Inflammatory macrophage treated with lipopolysaccharide for 4 hours (primary cell): ENCODE results near the gene FICD.
"Not testable (repeated sequence)": the region's sequence is repeated elsewhere in the genome, so short reads cannot be mapped to it uniquely, and the experiment has no call there.

ENCODE experiments used
- DNase-seq: peaks from one replicate; pipeline ENCODE4 v3.0.0-alpha.2; 2020

FICD gene

DNA sequence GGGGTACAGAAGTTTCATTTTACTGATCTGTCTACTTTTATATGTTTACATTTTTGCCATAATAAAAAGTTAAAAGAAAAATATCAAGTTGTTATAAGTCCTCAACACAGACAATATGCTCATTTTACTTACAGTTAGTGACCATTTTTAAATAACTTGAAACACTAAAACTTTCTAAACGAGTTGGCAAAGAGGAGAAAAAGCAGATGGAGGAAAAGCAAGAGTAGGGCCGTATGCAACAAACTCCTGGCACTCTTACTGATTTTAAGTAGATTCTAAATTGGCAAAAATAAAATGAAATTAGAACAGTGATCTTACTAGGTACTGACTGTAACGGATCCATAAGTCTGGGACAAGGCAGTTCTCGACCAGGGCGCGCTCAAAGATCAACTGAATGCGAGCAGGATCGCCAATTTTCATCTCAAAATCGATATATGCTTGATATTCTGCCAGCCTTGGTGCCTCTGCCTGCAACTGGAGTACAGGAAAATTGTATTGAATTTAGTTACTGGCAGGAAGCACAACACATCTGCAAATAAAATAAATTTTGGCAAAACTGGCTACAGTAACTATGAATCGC, 23.6 kb downstream of the FICD start:
- no peak for DNase-seq

DNA sequence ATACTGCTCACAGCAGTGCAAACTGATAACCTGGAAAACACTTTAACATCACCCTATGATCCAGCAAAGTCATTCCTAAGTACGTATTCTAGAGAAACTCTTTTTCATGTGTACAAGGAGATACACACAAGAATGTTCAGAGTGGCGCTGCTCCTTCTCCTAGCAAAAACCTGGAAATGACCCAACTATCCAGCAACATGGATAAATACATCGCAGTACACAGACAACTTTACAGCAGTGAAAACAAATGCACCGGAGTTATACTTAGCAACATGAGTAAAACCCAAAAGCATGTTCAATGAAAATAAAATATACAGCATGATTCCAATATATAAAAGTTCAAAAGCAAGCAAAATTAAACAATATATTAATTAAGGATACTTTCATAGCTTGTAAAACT, 27.2 kb downstream of the FICD start:
- DNase-seq: no peak

DNA sequence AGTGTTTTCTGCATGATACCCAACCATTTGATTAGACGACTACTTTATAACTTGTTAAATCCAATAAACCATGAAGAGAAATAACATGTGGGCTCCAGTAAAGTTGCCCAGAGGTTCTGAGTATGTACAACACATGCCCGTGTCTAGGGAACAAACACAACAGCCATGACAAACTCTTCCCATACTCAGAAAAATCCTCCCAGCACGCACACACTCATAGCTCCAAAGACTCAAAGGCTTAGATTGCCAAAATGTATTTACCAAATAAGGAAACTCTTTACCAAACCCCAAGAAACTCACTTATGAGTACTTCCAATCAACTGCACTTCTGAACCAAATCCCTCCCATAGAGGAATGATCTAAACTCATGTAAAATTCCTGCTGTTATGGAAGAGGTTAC, 28.6 kb downstream of the FICD start:
- DNase-seq: no peak

DNA sequence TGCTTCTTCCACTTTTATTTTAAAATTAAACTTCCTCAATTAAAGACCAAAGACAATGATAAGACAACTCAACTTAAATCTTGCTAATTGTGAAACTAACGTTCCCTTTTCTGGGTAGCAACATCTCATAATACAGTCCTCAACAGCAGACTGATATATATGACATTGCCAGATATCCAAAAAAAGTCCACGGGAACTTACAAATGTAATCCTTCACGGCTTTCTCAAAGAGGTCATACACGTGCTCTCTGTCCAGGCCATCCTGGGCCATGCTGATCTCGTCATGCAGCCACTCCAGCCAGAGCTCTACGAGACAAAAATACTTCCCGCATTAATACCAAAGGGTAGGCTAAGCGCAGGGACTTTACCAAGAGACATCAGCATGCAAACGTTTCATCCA, 32.6 kb downstream of the FICD start:
- DNase-seq: peak; percentile 80

DNA sequence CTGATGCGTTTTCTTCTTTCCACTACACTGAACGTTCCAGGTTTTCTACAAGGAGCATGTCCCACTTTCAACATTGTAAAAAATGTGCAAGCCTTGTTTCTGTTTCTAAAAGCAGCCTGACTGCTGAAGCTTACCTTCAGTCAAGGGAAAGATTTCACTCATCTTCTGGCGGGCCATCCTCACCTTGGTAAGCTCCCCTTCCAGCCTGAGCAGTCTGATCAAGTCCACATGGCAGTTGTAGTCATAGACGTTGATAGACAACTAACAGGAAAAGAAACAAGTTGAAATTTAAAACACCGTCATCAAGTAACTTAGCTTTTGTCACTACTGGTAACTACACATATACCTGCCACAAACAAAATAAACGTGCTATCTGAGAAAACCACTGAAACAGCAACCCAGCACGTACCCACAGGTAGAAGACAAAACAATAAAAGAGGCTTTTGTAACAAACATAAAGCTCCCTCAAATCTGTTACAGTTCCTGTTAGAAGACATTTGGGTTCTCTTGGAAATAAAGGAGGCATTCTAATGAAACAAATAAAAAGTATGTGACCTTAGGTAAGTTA, 34.0 kb downstream of the FICD start:
- no peak for DNase-seq

DNA sequence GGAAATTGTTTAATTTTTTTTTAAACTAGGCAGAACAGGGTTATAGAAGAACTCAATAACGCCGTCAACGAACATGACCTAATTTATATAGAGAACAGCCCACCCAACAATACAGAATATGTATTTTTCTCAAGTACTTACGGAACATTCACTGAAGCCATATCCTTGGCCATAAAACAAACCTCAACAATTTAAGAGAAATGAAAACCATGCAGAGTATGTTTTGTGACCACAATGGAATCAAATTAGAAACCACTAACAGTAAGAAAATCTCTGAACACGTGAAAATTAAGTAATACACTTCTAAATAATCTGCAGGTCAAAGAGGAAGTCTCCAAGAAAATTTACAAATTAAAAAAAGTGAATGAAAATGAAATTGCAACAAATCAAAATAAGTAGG, 36.5 kb downstream of the FICD start:
- peak; percentile 43 for DNase-seq

DNA sequence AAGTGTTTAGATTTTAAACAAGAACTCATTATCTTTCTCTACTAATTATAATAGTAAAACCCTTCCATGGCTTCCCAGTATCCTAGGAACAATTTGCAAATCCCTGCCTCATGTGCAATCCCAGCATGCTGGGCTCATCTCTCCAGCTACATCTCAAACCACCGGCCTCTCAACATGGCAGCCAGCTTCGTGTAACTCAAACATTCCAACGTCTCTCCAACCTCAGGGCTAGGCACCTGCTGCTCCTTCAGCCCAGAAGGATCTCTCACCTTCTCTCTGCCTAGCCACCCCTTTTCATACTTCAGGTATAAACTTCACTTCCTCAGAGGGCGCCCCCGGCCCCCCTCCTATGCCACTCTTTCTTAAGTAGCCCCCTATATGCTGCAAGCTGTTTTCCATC, 38.7 kb downstream of the FICD start:
- DNase-seq: no peak

DNA sequence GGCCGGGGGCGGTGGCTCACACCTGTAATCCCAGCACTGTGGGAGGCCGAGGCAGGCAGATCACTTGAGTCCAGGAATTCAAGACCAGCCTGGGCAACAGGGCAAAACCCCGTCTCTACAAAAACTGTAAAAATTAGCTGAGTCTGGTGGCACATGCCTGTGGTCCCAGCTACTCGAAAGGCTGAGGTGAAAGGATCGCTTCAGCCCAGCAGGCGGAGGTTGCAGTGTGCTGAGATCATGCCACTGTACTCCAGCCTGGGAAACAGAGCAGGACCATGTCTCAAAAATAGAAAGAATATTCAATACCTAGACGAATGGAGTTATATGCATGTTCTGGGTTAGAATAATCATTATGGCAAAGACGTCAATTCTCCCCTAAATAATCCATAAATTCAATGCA, 40.3 kb downstream of the FICD start:
- not testable (repeated sequence) for DNase-seq

DNA sequence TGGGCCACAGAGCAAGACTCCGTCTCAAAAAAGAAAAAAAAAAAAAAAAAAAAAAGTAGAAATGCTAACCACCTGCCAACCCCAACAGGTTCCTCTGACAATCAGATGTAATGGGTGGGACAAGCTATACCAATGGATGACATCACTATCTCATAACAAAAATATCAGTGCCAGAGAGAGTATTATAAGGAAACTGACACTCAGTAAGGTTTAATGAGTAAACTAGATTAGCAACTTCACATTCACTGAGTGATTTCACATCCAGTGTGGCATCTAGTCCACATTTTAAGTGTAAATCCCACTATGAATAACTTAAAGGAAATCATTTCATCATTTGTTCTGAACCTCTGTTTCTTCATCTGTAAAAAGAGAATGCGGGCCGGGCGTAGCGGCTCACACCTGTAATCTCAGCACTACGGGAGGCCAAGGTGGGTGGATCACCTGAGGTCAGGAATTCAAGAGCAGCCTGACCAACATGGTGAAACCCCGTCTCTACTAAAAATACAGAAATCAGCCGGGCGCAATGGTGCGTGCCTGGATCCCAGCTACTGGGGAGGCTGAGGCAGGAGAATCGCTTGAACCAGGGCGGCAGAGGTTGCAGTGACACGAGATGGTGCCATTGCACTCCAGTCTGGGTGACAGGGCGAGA, 44.1 kb downstream of the FICD start:
- no peak for DNase-seq

DNA sequence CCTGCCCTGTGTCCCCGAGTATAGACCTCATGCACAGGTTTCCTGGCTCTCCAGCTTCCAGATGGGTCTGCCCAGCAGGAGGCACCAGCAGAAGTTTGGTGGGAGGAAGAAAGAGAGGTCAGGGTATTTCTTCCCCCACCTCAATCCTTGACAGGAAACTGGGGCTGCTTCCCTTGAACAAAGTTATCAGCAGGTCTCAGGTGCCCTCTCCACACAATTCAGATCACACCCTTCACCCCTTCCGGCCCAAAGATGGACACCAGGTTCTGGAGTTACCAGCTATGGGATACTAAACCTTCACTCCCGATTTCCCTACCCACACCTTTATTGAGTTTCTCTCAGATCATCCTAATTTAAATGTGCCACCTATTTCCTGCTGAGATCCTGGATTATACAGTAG, 44.7 kb downstream of the FICD start:
- no peak for DNase-seq

DNA sequence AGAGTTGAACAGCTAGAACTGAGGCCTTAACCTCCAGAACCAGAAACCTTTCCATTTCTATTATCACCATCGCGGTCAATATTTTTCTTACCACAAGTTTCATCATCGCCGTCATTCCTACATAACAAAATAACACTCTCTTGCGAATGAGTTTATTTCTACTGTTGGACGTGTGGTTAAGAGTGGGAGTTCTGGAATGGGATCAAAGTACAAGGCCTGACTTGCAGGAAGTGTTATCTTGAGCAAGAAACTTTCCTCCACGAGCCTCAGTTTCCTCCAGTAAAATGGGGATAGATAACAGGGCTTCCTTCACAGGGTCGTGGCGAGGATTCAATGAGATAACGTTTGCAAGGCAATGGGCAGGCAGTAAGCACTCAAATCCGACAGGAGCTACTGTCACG, 45.2 kb downstream of the FICD start:
- peak; percentile 53 for DNase-seq

DNA sequence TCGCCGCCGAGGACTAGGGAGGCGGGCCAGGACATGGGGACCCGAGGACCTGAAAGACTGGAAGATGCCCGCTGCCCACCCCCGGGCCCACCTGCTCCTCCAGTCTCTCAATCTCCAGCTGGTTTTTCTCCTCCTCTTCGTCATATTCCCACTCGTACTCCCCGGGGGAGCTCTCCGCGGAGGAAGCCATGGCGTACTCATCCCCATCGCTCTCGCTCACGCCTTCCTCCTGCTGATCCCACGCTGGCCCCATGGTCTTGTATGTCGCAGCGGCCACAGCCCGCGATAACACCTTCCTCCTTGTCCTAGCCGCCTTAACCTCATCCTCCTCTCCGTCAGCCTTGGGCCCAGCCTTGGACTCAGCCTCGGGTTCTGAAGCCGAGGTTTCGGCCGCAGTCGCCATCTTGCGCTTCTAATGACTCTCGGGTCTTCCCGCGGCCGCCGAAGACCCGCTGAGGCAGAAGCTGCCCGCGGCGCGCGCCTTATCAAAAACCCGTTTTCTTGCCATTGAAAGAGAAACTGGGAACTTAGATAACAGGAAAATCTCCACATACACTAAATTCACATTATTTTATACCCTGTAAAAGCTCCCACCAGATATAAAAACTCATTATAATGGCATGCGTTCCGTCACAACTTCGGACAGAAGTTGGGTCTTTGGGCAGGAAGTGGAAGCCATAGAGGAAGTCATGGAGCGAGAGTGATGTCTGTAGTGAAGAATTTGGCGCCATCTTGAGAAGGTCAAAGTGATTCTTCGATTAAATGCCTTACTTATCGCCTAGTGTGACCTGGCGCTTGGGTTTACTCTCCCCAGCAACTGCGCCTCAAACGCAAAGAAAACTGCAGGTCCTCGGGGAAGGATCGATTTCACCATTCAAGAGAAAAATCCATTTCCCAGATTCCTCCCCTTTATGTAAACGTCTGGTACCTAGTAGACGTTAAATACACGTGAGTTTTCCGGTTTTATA, 46.0 kb downstream of the FICD start, which contains the start of gene SART3:
TSS of gene SART3 (minus strand) at position 422 of the 968 bp plus-strand sequence. CDS start at position 403, 19 bp downstream.
- DNase-seq: peak; percentile 86

DNA sequence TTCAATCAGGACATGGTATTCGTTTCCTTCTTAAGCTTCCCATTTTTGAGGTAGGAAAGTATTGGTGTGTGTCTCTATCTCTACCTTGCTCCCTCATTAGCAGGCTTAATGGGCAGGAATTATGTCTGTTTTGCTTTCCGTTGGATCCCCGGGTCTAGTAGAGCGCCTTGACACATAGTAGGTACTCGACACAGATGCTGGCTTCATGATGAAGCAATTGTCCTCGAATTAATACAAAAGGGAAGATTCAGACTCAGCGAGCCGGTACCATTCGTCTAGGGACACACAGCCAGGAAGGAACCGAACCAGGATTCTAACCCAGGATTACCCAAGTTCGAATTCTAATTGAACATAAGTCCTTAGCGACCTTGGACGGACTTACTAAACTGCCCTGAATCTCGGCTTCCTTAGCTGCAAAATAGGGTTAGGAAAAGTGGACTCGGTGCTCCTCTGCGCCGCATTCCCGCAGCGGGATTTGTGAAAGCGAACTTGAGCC, 46.8 kb downstream of the FICD start:
- peak; percentile 4 for DNase-seq

DNA sequence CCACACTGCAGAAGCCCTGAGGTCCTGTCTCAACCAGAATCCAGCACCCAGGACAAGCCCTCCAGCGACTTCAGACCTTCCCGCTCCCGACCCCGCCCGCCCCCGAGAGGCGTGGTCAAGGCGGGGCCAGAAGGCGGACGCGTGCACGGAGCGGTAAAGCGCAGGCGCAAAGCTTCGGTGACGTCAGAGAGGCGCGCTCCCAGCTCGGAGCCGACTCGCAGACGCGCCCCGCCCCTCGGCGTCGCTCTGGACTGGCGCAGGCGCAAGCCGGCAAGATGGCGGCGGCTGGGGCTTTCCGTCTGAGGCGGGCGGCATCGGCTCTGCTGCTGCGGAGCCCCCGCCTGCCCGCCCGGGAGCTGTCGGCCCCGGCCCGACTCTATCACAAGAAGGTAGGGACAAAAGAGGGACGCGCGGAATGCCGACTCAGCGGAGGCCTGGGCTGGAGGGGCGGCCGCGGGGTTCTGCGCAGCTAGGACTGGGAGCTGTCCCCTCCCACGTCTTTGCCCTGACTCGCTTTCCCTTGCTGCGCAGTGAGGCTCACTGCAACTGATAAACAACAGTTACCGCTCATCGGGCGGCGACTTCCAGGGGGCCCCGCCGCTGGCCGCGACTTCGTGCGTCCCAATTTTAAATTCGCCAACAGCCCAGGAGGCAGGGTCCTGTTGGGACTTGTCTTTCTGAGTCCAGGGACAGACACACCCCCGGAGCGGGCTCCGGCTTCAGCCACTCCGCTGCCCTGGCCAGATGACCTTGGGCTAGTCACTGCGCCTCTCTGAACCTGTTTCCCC, 47.5 kb downstream of the FICD start, which contains the start of gene ISCU:
TSS of gene ISCU (plus strand) at position 249 of the 788 bp plus-strand sequence. CDS start at position 276, 27 bp downstream.
- peak; percentile 98 for DNase-seq

DNA sequence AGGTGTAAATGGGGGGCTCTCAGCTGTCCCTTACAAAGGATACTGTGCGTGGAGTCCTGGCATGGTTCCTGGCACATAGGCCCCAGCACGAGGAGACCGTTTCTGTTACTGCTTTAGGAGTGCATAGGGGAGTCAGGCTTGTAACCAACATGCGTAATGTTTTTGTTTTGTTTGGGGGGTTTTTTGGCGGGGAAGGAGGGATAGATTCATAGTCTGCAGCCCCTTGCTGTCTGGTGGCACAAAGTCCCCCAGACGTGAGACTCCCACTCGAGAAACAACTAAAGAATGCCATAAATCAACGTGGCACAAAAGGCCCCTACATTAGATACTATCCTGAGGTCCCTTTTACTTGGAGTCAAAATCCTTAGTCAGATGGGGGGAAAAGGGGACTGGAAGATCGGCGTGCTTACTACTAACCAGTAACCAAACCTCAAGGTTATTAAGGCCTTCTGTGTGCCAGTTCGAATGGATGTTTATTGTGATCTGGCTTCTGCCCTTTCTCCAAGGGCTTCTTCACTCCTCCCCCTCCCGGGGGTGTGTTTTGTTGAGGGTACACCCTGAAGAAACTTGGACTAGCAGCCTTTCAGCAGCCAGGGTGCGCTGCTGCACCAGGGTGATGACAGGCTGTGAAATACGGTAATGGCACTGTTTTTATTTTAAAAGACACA, 48.2 kb downstream of the FICD start:
- peak; percentile 86 for DNase-seq

DNA sequence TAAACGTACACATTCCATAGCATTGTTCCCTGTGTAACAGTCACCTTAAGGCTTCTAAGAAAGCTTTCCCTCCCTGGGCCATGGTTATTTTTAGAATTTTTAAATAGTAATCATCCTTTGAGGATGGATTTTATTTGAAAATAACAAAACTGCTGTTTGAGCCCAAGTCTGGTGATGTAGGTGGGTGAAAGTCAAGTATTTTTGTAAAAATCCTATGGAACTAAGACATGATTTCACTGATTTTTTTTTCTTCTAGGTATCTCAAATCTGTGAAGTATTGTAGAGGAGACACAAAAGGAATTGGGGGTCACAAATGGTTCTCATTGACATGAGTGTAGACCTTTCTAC, 48.7 kb downstream of the FICD start:
- no peak for DNase-seq

DNA sequence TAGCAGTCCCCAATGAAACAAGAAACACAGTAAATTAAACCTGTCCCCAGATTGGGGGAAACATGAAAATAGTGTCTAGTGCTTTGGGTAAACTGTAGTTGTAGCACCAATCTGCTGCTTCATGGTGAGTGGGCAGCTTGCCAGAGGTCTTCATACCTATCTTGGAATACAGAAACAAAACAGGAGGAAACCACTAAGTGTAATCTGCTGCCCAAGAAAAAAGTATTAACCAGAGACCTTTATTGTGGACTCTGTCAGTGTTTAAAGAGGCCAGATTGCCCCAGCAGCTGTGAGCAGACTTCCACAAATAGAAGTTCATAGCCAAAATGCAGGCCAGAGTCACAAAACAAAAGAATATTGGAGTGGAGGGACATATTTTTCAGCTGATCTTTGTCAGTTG, 49.6 kb downstream of the FICD start:
- no peak for DNase-seq

DNA sequence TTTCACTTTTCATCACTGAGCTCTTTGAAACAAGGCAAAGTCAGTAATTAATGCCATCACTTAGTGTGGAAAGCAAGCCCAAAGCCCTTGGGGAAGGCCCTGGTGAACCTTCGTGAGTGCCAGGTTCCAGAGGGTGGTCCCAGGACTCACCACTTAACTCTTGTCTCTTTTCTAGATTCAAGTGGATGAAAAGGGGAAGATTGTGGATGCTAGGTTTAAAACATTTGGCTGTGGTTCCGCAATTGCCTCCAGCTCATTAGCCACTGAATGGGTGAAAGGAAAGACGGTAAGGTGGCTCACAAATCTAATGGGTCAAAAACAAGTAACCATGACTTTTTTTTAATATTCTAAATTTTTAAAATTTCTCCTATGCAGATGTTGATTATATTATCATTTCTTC, 50.1 kb downstream of the FICD start:
- peak; percentile 6 for DNase-seq

DNA sequence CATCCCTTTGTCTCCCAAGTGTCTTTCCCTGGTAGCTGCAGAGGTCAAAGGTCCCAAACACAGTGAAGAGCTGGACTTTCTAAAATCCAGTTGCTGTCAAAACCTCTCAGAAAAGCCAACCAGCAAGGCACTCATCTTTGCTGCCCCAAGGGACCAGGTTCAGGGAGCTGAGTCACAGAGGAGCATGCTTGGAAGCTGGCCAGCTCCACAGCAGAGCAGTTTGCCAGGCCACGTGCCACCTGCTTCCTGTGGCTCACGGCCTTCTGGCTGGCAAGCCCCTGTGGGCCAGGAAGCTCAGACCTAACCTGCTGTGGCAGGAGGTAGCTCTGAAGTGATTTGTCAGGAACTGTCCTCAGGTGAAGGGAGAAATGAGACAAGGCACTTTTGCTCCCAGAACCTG, 50.9 kb downstream of the FICD start:
- DNase-seq: peak; percentile 30

DNA sequence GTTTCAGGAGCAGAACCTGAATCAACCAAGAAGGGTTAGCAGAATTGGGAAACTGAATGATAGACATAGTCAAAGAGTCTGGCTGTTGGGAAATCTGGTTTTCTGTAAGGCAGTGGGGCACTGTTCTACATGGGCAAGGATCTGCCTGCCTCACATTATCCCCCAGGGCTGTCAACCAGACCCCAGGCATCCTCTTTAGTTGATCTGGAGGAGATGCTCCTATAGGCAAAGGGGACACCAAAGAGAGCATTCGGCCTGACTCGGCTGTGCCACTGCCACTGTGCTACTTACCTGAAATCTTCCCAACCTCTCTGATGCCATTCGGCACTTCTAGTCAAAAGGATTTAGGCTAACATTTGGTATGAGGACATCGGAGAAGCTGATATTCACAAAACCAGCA, 51.4 kb downstream of the FICD start:
- DNase-seq: peak; percentile 18

DNA sequence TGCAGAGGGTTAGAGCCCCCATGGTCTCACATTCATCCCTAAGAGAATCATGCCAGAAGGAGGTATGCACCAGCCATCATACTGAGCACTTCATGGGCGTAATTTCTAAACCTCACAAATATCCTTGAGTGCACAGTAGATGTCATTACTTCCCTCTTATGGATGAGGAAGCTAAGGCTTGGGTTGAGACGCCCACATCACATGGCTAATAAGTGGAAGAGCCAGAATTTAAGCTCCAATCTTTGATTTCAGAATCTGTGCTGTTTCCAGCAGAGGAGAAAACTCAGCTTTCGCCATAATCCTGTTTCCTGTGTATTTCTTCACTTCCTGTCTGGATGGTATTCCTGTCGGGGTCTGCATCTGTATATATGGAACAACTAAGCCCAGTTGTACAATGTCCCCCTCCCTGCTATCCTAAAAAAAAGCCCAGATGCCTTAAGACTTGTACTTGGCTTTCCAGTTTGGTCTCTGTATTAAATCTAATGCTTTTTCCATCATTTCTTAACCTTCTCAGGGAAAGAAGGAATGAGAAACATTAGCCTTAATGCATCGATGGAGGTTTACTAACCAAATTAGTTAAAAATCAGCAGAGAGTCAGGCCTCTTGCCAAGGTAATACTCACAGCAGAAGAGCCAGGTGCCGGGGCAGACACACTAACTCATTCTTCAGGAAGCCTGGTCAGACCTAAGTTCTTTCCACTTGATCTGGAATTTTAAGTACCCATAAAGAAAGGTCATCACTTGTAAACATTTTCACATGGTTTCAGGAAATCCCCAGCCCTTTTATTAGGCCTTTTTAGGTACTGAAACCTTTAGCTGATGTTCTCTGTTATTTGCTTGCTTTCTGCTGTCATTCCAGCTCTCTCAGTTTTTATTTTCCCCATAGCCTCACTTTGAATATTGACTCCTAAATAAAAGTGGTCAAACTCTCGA, 52.6 kb downstream of the FICD start:
- peak; percentile 86 for DNase-seq
